Measurements from ENCODE around the gene PDCD4. TPM values are rescaled to one million over a fixed set of nuclear protein-coding genes. Genes with fewer than 3 reads are reported as not detected.
A peak's percentile ranks its signal among the peaks of the same experiment; 100 is the strongest.

PDCD4 gene
- total RNA-seq, 2 experiments from 2014 or later, result 59.0 to 116 TPM

DNA sequence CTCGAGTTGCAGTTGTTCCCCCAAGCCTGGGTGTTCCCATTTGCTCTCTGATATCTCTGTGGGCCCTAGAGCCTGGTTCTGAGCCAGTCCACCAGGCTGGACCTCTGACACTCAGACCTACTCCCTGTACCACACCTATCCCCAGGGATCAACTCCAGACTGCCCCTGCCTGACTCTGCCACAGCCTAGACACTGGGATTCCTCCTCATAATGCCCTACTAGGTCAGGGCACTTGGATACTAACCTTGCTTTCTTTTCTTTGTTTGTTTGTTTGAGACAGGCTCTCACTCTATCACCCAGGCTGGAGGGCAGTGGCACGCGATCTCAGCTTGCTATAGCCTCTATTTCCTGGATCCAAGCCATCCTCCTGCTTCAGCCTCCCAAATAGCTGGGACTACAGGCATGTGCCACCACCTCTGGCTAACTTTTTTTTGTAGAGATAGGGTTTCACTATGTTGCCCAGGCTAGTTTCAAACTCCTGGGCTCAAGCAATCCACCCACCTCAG lies 30.8 kb upstream of the PDCD4 start:
- TF ChIP-seq EZH2phosphoT487 (IDR thresholded peaks at IDR 0.05; ENCODE audit: borderline replicate concordance, low read depth, low read length), result no peak
- TF ChIP-seq, protein P1, sequence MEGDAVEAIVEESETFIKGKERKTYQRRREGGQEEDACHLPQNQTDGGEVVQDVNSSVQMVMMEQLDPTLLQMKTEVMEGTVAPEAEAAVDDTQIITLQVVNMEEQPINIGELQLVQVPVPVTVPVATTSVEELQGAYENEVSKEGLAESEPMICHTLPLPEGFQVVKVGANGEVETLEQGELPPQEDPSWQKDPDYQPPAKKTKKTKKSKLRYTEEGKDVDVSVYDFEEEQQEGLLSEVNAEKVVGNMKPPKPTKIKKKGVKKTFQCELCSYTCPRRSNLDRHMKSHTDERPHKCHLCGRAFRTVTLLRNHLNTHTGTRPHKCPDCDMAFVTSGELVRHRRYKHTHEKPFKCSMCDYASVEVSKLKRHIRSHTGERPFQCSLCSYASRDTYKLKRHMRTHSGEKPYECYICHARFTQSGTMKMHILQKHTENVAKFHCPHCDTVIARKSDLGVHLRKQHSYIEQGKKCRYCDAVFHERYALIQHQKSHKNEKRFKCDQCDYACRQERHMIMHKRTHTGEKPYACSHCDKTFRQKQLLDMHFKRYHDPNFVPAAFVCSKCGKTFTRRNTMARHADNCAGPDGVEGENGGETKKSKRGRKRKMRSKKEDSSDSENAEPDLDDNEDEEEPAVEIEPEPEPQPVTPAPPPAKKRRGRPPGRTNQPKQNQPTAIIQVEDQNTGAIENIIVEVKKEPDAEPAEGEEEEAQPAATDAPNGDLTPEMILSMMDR (conservative IDR thresholded peaks at IDR 0.05; ENCODE audit: low read length), result no peak
- ChIA-PET POLR2A (interaction anchor here (1.0 to 6.8 kb wide), 8 partner anchors 8 to 77 kb away, joined by 3 to 121 read pairs (median 10); partner anchors contain the start of gene PDCD4), CTCF (ENCODE audit: unreplicated experiment) (interaction anchor here (1.7 to 5.6 kb wide), 2 partner anchors 18 to 37 kb away, joined by 4 to 39 read pairs; no protein-coding TSS in a partner anchor)
- H3K4me1 ChIP-seq (ENCODE audit: insufficient read depth, low read length, poor library complexity, severe bottlenecking), result peaks cover 96% of the 10 kb centered on the region
- H3K9me3 ChIP-seq (ENCODE audit: low read length), result no peaks in the 10 kb centered on the region
- no peaks in the 10 kb centered on the region for H3K9me2 ChIP-seq (ENCODE audit: insufficient read depth, low read length)
- no peaks in the 10 kb centered on the region; the same call in 1 of the 2 replicates for H3K79me2 ChIP-seq (ENCODE audit: insufficient read depth, low read depth, low read length)
- peak overlapping the region; percentile 97 for H3K27ac ChIP-seq (ENCODE audit: low read depth, low read length, poor library complexity, severe bottlenecking)
- peak overlapping the region; percentile 87 for H3K4me2 ChIP-seq (ENCODE audit: low read length)
- no peaks in the 10 kb centered on the region for H3K36me3 ChIP-seq (ENCODE audit: insufficient read depth, low read length)
- H2AFZ ChIP-seq (ENCODE audit: low read length), result 0 out of 2 replicates have a peak overlapping the region, but pooled peaks have one; percentile 1
- intact Hi-C loops (cut with micrococcal nuclease; ENCODE audit: unreplicated experiment), result no loop called here
- no peak overlapping the region for H3K4me3 ChIP-seq (ENCODE audit: low read depth, low read length, poor library complexity, severe bottlenecking)
- BruUV-seq (replicated peaks), result no TSS peak
- DNase-seq (ENCODE audit: low spot score), result no peak
- no peaks in the 10 kb centered on the region for H4K20me1 ChIP-seq (ENCODE audit: insufficient read depth, low read length)

DNA sequence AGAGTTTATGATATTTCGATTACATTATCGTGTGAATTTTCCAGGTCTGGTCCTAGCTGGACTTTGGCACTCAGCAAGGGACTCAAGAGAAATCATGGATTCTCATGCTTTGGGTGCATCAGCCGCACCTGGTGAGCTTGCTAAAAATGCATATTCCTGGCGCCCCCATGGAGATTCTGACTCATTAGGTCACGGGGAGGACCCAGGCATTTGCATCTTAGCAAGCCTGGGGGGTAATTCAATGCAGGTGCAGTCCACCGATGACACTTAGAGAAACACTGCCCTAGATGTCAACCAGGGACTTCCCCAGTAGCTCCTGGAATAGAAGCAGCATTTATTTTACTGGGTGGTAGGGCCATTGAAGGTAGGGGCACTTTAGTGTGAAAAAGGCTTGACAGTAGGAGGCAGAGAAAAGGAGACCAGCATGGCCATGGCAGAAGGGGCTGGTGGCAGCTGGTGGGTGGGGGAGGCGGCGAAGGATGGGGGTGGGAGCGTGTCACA lies 29.9 kb upstream of the PDCD4 start:
- Histone ChIP-seq H3K9me2 (ENCODE audit: insufficient read depth, low read length) (no peaks in the 10 kb centered on the region), H3K9me3 (ENCODE audit: low read length) (no peaks in the 10 kb centered on the region), H4K20me1 (ENCODE audit: insufficient read depth, low read length) (no peaks in the 10 kb centered on the region), H3K27ac (ENCODE audit: low read depth, low read length, poor library complexity, severe bottlenecking) (peak overlapping the region; percentile 97), H3K4me1 (ENCODE audit: insufficient read depth, low read length, poor library complexity, severe bottlenecking) (peaks cover 96% of the 10 kb centered on the region), H3K4me3 (ENCODE audit: low read depth, low read length, poor library complexity, severe bottlenecking) (peak overlapping the region; percentile 63), H3K79me2 (ENCODE audit: insufficient read depth, low read depth, low read length) (no peaks in the 10 kb centered on the region; the same call in 1 of the 2 replicates), H3K4me2 (ENCODE audit: low read length) (peak overlapping the region; percentile 87), H2AFZ (ENCODE audit: low read length) (no peak overlapping the region), H3K36me3 (ENCODE audit: insufficient read depth, low read length) (no peaks in the 10 kb centered on the region)
- TF ChIP-seq, protein P1 (conservative IDR thresholded peaks at IDR 0.05; ENCODE audit: low read length), result no peak
- TF ChIP-seq EZH2phosphoT487 (IDR thresholded peaks at IDR 0.05; ENCODE audit: borderline replicate concordance, low read depth, low read length), result no peak
- ChIA-PET POLR2A (interaction anchor here (0.6 to 6.8 kb wide), 13 partner anchors 9 to 814 kb away, joined by 3 to 121 read pairs (median 5); partner anchors contain the start of gene PDCD4), CTCF (ENCODE audit: unreplicated experiment) (interaction anchor here (0.6 to 5.6 kb wide), 4 partner anchors 17 to 47 kb away, joined by 3 to 39 read pairs (median 4); no protein-coding TSS in a partner anchor)
- intact Hi-C loops (cut with micrococcal nuclease; ENCODE audit: unreplicated experiment), result loop anchor here (1.0 to 2.0 kb wide), 2 partner anchors 23 to 30 kb away; no protein-coding TSS in a partner anchor
- BruUV-seq (replicated peaks), result no TSS peak
- peak; percentile 95 for DNase-seq (ENCODE audit: low spot score)
